8988T (cell line): Measurements from ENCODE around the gene HTT.
"Not testable (repeated sequence)": the region's sequence is repeated elsewhere in the genome, so short reads cannot be mapped to it uniquely, and the experiment has no call there.

Source experiments
- DNase-seq: peaks from one replicate; pipeline ENCODE4 v3.0.0; 2011

HTT gene

GRCh38 chr4:3124070-3124767 lies 49.7 kb downstream of the HTT start:
- DNase-seq: no peak

DNA sequence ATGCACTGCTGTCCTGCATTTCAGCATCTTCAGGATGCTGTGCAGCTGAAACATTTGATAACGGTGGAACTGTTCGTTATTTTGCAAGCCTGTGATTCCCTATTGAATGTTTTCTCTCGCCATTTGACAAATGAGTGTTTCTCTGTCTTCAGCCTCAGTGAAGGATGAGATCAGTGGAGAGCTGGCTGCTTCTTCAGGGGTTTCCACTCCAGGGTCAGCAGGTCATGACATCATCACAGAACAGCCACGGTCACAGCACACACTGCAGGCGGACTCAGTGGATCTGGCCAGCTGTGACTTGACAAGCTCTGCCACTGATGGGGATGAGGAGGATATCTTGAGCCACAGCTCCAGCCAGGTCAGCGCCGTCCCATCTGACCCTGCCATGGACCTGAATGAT lies 52.6 kb downstream of the HTT start:
- DNase-seq: no peak

GRCh38 chr4:3128058-3128457 lies 53.6 kb downstream of the HTT start:
- DNase-seq: no peak

GRCh38 chr4:3128976-3129375 lies 54.5 kb downstream of the HTT start:
- no peak for DNase-seq

- DNase-seq: no peak
These were observed 55.7 kb downstream of the HTT start for GRCh38 chr4:3130201-3130600.

DNA sequence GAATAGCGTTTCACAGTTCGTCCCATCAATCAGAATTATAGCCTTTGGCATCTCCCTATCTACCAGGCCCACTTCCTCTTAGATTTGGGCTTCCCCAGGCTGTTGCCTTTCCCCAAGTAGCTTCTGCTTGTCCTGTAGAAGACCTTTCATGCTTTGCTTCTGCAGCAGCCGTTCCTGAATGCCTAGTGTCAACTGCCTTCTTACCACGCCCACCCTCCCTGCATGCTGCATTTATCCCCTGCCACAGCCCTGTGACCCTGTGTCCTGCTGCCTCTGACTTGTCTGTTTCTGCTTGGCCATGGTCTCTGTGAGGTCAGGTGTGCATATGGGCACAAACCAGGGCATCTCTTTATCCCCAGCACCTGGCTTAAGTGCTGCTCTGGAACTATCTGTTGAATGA lies 56.3 kb downstream of the HTT start:
- DNase-seq: no peak

GRCh38 chr4:3134201-3134600 lies 59.7 kb downstream of the HTT start:
- no peak for DNase-seq

DNA sequence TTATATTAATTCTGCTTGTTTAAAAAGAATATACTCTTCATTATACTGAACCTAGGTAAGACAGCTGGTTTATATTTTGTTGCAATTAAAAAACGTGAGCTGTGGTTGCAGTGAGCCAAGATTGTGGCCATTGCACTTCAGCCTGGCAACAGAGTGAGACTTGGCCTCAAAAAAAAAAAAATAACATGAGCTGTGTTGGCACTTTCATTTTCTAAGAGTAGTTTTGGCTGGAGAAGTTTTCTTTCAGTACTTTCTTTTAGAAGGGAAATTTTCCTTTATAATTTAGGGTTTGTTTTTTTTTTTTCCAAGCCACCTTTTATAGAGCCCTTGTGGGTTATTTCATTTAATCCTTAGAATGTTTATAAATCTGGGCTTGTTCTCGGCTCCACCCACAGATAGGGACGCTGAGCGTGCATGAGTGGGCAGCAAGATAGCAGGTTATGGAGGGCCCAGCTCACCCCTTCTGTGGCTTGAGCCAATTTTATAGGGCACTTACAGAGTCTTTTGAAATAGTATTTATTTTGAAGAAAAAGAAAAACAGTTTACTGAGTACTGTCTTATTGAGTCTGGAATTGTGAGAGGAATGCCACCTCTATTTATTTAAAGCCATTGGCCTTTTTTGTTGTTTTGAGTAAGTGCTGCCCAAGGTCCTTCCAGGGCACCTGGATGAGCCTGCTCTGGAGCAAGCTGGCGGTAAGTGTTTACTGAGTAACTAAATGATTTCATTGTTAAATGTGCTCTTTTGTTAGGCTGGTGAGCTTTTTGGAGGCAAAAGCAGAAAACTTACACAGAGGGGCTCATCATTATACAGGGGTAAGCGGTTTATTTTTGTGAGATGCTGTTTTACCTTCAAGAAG lies 60.9 kb downstream of the HTT start:
- DNase-seq: no peak

- no peak for DNase-seq
These were observed 62.0 kb downstream of the HTT start for GRCh38 chr4:3136454-3136853.

GRCh38 chr4:3137908-3138307 lies 63.4 kb downstream of the HTT start:
- no peak for DNase-seq

- DNase-seq: no peak
These were observed 70.9 kb downstream of the HTT start for GRCh38 chr4:3145234-3145924.

DNA sequence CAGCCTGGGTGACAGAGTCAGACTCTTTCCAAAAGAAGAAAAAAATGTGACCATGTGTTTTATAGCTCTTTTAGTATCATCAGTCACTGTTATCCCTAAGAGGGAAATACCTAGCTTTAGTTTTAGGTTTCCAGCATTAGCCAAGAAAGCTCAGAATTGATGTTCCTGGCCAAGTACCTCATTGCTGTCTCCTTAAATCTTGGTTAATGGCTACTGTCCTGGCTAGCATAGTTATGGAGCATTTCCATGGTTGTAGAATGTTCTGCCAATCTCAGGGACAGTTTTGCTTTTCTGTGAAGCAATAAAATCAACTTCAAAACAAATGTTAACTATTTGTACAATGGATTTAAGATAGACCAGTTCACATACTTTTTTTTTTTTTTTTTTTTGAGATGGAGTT lies 74.4 kb downstream of the HTT start:
- no peak for DNase-seq

DNA sequence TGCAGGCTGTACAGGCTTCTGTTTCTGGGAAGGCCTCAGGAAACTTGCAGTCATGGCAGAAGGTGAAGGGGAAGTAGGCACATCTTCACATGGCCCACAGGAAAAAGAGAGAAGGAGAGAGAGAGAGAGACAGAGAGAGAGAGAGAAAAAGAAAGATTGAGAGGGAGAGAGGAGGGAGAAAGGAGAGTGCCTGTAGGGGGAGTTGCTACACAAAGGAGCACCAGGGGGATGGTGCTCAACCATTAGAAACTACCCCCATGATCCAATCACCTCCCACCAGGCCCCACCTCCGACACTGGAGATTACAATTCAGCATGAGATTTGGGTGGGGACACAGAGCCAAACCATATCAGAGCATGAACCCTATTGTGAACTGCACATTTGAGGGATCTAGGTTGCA lies 76.8 kb downstream of the HTT start:
- DNase-seq: not testable (repeated sequence)

DNA sequence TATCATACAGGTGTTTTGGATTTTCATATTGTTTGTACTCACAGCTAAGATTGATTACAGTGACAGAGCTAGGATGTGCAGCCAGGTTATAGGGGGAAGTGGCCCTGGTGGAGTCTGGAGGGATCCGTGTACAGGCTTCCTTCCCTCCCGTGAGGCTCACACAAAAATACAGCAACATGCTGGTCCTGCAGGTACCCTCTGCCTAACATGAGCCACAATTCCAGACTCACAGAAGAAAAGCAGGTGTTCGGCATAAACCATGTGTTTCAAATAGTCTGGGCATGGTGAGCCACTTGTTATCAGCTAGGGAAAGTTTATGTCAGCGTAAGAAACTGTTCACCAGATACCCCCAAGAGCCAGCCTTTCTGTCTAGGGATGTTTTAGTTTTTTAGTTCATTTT lies 82.9 kb downstream of the HTT start:
- no peak for DNase-seq

DNA sequence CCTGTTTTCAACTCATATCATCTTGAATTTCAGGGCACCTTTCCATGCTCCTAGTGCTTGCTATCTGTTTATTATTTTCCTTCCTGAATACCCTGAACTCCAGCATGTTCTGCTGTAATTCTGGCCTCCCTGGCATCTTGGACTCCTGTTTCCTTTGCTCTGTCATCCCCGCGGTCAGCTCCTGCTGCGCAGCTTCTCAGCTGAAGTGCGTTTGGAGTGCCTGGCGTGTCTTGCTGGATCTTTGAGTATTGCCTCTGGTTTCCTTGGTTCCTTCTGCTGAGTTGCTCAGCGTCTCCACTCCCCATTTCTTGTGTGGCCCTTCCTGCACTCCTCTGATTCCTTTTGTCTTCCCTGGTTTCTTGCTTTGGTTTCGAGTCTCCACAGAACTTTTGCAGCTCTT lies 84.4 kb downstream of the HTT start:
- DNase-seq: no peak

DNA sequence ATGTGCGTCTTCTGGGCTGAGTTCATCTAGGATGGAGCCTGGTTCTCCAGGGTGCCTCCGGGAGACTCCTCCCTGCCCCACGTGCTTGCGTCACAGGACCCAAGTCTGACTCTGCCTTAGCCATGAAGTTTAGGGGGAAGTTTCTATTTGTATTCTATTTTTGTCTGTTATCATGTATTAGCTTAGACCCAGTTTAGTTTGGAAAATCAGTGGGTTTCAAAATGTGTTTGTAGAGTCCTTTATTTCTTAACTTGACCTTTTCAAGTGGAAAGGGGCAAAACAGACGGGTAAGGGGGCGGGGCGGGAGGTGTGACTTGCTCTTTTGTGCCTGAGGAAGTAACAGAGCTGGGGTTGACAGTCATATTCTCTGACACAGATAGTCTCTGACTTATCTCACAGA lies 86.0 kb downstream of the HTT start:
- no peak for DNase-seq

- not testable (repeated sequence) for DNase-seq
These were observed 86.6 kb downstream of the HTT start for GRCh38 chr4:3161044-3161443.

DNA sequence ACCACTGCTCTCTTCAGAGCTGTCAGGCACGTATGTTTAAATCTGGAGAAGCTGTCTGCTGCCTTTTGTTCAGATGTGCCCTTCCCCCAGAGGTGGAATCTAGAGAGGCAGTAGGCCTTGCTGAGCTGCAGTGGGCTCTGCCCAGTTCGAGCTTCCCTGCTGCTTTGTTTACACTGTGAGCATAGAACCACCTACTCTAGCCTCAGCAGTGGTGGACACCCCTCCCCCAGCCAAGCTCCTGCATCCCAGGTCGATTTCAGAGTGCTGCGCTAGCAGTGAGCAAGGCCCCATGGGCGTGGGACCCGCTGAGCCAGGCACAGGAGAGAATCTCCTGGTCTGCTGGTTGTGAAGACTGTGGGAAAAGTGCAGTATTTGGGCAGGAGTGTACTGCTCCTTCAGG lies 92.0 kb downstream of the HTT start:
- not testable (repeated sequence) for DNase-seq

DNA sequence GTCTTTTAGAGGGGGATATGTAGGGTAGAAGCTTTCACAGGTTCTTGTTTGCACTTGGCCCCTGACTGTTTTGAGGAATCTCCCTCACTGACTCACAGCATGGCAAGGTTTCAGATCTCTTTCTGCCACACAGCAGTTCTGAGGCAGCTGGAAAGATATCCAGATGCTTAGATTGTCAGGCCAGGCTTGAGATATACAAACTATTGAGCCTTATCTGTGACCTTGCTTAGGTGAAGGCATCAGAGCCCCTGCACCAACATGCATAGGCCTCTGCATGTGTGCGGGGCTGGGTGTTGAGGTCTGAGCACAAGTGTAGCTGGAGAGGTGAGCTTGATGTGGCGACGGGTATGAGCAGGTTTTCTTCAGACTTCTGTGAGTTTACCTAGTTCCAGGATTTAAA lies 93.5 kb downstream of the HTT start:
- no peak for DNase-seq

DNA sequence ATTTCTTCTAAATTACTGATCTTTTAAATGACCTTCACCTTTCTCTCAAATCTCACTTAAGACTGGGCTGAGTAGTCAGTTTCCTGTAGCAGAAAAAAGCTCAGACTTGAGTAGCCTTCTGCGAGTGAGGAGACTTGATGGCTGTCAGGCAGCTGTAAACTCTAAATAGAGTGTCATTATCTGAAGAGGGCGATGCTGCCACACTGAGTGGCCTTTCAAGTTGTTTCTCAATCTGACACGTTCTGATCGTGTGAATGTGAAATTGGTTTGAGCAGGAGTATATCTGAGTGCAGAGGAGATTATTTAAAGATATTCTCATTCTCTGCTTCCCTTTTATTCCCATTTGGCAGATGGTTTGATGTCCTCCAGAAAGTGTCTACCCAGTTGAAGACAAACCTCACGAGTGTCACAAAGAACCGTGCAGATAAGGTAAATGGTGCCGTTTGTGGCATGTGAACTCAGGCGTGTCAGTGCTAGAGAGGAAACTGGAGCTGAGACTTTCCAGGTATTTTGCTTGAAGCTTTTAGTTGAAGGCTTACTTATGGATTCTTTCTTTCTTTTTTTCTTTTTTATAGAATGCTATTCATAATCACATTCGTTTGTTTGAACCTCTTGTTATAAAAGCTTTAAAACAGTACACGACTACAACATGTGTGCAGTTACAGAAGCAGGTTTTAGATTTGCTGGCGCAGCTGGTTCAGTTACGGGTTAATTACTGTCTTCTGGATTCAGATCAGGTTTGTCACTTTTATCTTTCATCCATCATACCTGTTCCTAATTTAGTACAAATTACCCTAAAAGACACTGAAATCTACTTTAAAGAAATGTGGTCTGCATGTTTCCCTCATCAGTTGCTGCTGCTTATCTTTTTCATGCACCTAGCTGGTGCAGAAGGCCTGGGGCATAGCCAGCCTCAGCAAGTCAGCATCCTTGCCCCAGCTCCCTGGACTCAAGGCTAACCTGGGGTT lies 100.2 kb downstream of the HTT start:
- DNase-seq: no peak

DNA sequence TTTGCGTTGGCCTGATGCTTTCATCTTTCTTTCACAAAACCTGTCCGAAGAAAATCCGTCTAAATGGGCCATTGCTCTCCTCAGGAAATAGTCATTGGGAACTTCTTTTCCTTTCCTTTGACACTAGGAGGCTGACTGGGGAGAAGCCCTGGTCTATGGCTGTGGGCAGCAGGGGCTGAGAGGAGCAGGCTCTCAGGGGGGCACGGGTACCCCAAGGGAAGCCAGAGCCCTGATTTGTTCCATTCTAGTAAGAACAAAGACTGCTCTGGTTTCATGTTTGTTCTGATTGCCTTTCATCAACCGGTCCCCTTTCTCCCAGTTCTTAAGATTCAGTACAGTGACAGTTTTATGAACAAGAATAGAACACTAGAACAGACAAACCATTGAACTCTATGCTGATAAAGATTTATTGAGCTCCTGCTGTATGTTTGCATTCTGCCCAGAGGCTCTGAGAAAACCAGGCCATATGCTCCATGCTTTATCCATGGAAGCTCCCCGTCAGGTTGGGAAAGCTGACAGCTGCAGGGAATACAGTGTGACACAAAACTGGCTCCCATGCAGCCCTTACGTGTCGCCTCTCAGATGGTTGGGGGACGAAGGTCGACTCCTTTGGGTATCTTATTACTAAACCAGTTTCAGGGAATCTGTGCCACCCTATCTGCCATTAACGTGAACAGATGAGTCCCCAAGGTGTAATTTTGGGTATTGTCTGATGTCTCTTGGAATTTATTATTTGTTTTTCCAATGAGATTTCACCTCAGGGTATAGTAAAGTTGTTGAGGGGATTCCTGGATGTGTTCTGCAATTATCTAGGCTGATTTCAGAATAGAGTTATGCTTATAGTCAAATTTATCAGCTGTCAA lies 102.1 kb downstream of the HTT start:
- DNase-seq: no peak

DNA sequence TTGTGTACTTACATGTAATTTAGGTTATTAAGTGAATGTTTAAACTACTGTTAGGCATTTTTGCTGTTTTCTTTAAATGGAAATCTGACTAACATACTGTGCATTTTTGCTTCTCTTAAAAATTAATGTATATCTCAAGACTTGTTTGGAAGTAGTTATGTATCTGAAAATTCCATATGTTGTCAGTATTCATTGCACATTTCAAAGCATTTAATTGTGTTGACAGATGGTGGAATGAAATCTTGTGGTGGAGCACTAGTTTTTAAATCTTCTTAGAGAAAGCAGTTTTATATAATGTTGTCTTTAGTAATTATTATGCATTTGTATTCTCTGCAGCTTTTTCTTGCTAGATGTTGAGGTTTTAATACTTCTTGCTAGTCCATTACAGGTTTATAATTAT lies 102.9 kb downstream of the HTT start:
- DNase-seq: no peak
